Measurements from ENCODE around the gene RSRP1. TPM values are rescaled to one million over a fixed set of nuclear protein-coding genes. Genes with fewer than 3 reads are reported as not detected.
"Not testable (repeated sequence)": the region's sequence is repeated elsewhere in the genome, so short reads cannot be mapped to it uniquely, and the experiment has no call there.

RSRP1 gene
- 100 to 1,000 TPM in 6 of 9 donors, 10 to 100 TPM in 3; 22.8 to 165 (median 104) TPM for total RNA-seq
- 100 to 1,000 TPM in 2 of 3 donors, 10 to 100 TPM in 1; 79.8 to 663 (median 292) TPM for polyA plus RNA-seq
- long read RNA-seq, donor 1, transcript RSRP1-207 (4 exons, 2,941 nt): major isoform, 12 of 32 reads
- long read RNA-seq, donor 1, transcript RSRP1-202 (3 exons, 1,954 nt): minor isoform, 5 of 32 reads
- long read RNA-seq, donor 1, partial matches to known transcripts: 10 of 32 reads
- long read RNA-seq, donor 1, other reads (novel, unspliced or antisense): 0 of 32 reads
- long read RNA-seq, donor 2, transcript RSRP1-207 (4 exons, 2,941 nt): major isoform, 5 of 20 reads
- long read RNA-seq, donor 2, partial matches to known transcripts: 9 of 20 reads
- long read RNA-seq, donor 2, other reads (novel, unspliced or antisense): 0 of 20 reads
- long read RNA-seq, donor 3, partial matches to known transcripts: 0 of 9 reads
- long read RNA-seq, donor 3, other reads (novel, unspliced or antisense): 0 of 9 reads
- long read RNA-seq, donor 4, partial matches to known transcripts: 2 of 7 reads
- long read RNA-seq, donor 4, other reads (novel, unspliced or antisense): 4 of 7 reads
- long read RNA-seq, donor 5, transcript RSRP1-201 (5 exons, 1,502 nt): minor isoform, 9 of 105 reads
- long read RNA-seq, donor 5, transcript RSRP1-207 (4 exons, 2,941 nt): major isoform, 32 of 105 reads
- long read RNA-seq, donor 5, partial matches to known transcripts: 9 of 105 reads
- long read RNA-seq, donor 5, other reads (novel, unspliced or antisense): 50 of 105 reads
- long read RNA-seq, donor 6, partial matches to known transcripts: 6 of 22 reads
- long read RNA-seq, donor 6, other reads (novel, unspliced or antisense): 10 of 22 reads
- long read RNA-seq, donor 7, transcript RSRP1-202 (3 exons, 1,954 nt): major isoform, 8 of 27 reads
- long read RNA-seq, donor 7, partial matches to known transcripts: 15 of 27 reads
- long read RNA-seq, donor 7, other reads (novel, unspliced or antisense): 0 of 27 reads
- long read RNA-seq, donor 8, transcript RSRP1-201 (5 exons, 1,502 nt): major isoform, 6 of 330 reads
- long read RNA-seq, donor 8, transcript RSRP1-202 (3 exons, 1,954 nt): major isoform, 6 of 330 reads
- long read RNA-seq, donor 8, partial matches to known transcripts: 311 of 330 reads
- long read RNA-seq, donor 8, other reads (novel, unspliced or antisense): 0 of 330 reads
- long read RNA-seq, donor 9, transcript RSRP1-202 (3 exons, 1,954 nt): major isoform, 8 of 27 reads
- long read RNA-seq, donor 9, partial matches to known transcripts: 13 of 27 reads
- long read RNA-seq, donor 9, other reads (novel, unspliced or antisense): 0 of 27 reads
- long read RNA-seq, donor 10, partial matches to known transcripts: 0 of 3 reads
- long read RNA-seq, donor 10, other reads (novel, unspliced or antisense): 0 of 3 reads

GRCh38 chr1:25247024-25247828 lies at the start of gene RSRP1:
TSS of gene RSRP1 (minus strand) at chr1:25247454. CDS start at chr1:25246963, 491 bp downstream.
- Histone ChIP-seq H3K4me3 (peak within 1 kb of the TSS; percentile 62 to 98 (median 82)), H3K4me1 (replicated peaks in 1 of 2) (peaks cover 16 to 34% of the 10 kb centered on the region in 2 donors), H3K27ac (peak within 1 kb of the TSS; percentile 95 to 100 (median 99)), H3K27me3 (no peaks in the 10 kb centered on the region), H3K9me3 (replicated peaks in 1 of 3) (no peaks in the 10 kb centered on the region), H3K36me3 (replicated peaks in 1 of 2) (peaks cover 0 to 34% of the 10 kb centered on the region in 2 donors)
- peak; percentile 99 to 100 for TF ChIP-seq POLR2A (IDR thresholded peaks at IDR 0.05)
- TF ChIP-seq CTCF (IDR thresholded peaks at IDR 0.05): peak in 5 of 6 experiments; percentile 6 to 23 (median 20)
- DNase-seq: peak; percentile 99 to 100 (median 99)
- 0 to 1% (median 0%) methylated on average over 21 to 79 of the region's 79 CpGs for WGBS, 4 donors
- intact Hi-C loops (cut with DNase I): no loop called here

GRCh38 chr1:25296501-25296900 lies 49.2 kb upstream of the RSRP1 start:
- H3K4me1 ChIP-seq (replicated peaks in 1 of 2); H3K4me3 ChIP-seq; intact Hi-C loops (cut with DNase I); H3K36me3 ChIP-seq (replicated peaks in 1 of 2); DNase-seq; H3K9me3 ChIP-seq (replicated peaks in 1 of 3); H3K27me3 ChIP-seq; H3K27ac ChIP-seq: not testable (repeated sequence)
- 50 to 73% (median 63%) methylated on average over 1 to 6 of the region's 8 CpGs for WGBS, 4 donors

- H3K36me3 ChIP-seq (replicated peaks in 1 of 2); intact Hi-C loops (cut with DNase I); DNase-seq; H3K4me1 ChIP-seq (replicated peaks in 1 of 2); H3K4me3 ChIP-seq; H3K9me3 ChIP-seq (replicated peaks in 1 of 3); H3K27ac ChIP-seq; H3K27me3 ChIP-seq: not testable (repeated sequence)
- 82 to 90% (median 89%) methylated on average over 4 to 5 of the region's 14 CpGs for whole genome bisulfite sequencing, 4 donors
These were observed 47.9 kb upstream of the RSRP1 start for GRCh38 chr1:25294889-25295826.

GRCh38 chr1:25293426-25293825 lies 46.2 kb upstream of the RSRP1 start:
- H3K4me1 ChIP-seq (replicated peaks in 1 of 2); H3K36me3 ChIP-seq (replicated peaks in 1 of 2); H3K9me3 ChIP-seq (replicated peaks in 1 of 3); H3K4me3 ChIP-seq; H3K27me3 ChIP-seq; intact Hi-C loops (cut with DNase I); DNase-seq; H3K27ac ChIP-seq: not testable (repeated sequence)
- WGBS, 4 donors: 84 to 98% (median 92%) methylated on average over 2 of the region's 2 CpGs

- H3K27me3 ChIP-seq; H3K9me3 ChIP-seq (replicated peaks in 1 of 3); H3K27ac ChIP-seq; intact Hi-C loops (cut with DNase I); H3K4me1 ChIP-seq (replicated peaks in 1 of 2); H3K36me3 ChIP-seq (replicated peaks in 1 of 2); H3K4me3 ChIP-seq: not testable (repeated sequence)
- WGBS, 4 donors: 8 to 19% (median 10%) methylated on average over 3 to 4 of the region's 6 CpGs; no CpG with 5 or more reads in 1 of the 4 donors
- peak in 5 of 7 donors; percentile 15 to 64 (median 31) for DNase-seq
These were observed 42.8 kb upstream of the RSRP1 start for GRCh38 chr1:25290043-25290442.

GRCh38 chr1:25288573-25289101 lies 41.4 kb upstream of the RSRP1 start:
- intact Hi-C loops (cut with DNase I): loop anchor here in 1 of 2 donors (10.0 kb wide), 1 partner anchor 236 kb away; no protein-coding TSS in a partner anchor
- not testable (repeated sequence) for H3K27me3 ChIP-seq; H3K36me3 ChIP-seq (replicated peaks in 1 of 2); DNase-seq; H3K4me3 ChIP-seq; H3K27ac ChIP-seq; H3K9me3 ChIP-seq (replicated peaks in 1 of 3); H3K4me1 ChIP-seq (replicated peaks in 1 of 2)
- 58 to 75% (median 69%) methylated on average over 2 of the region's 8 CpGs for WGBS, 4 donors

- intact Hi-C loops (cut with DNase I): loop anchor here in 1 of 2 donors (10.0 kb wide), 1 partner anchor 238 kb away; no protein-coding TSS in a partner anchor
- H3K27ac ChIP-seq; H3K4me3 ChIP-seq; H3K9me3 ChIP-seq (replicated peaks in 1 of 3); H3K4me1 ChIP-seq (replicated peaks in 1 of 2); DNase-seq; H3K27me3 ChIP-seq; H3K36me3 ChIP-seq (replicated peaks in 1 of 2): not testable (repeated sequence)
- 82 to 96% (median 90%) methylated on average over 2 to 5 of the region's 6 CpGs for WGBS, 4 donors
These were observed 39.9 kb upstream of the RSRP1 start for GRCh38 chr1:25287164-25287563.

All from adrenal gland (tissue), 19 donors.